Spleen (tissue), 11 donors: Measurements from ENCODE around the gene GPR148. TPM values are rescaled to one million over a fixed set of nuclear protein-coding genes. Genes with fewer than 3 reads are reported as not detected.

ENCODE experiments used
- DNase-seq: peaks from one replicate; pipeline ENCODE4 v3.0.0-alpha.2; 2020
- H3K27ac ChIP-seq, 8 donors: fragments of 200-600 bp; sonication (generic) in 7 of 8; 1 replicate in 4 of 8; 2 replicates in 4 of 8; pipeline versions ENCODE4 v1.5.0 to v1.8.0; 2016 to 2021; ENCODE audit warnings: inconsistent platforms in 4 of 8, mild to moderate bottlenecking in 4 of 8, moderate library complexity in 1 of 8
- H3K27me3 ChIP-seq, 7 donors: fragments of 200-600 bp; sonication (generic) in 6 of 7; replicated peaks in 1 of 7; 1 replicate in 4 of 7; 2 replicates in 3 of 7; pipeline versions ENCODE4 v1.5.0 to v1.8.0; 2016 to 2021; ENCODE audit warnings: inconsistent platforms in 3 of 7, mild to moderate bottlenecking in 1 of 7
- H3K36me3 ChIP-seq, 6 donors: fragments of 200-600 bp; sonication (generic) in 5 of 6; 1 replicate in 4 of 6; 2 replicates in 2 of 6; pipeline versions ENCODE4 v1.5.0 to v1.8.0; 2016 to 2021; ENCODE audit warnings: inconsistent platforms in 2 of 6
- H3K4me1 ChIP-seq, 6 donors: fragments of 200-600 bp; sonication (generic) in 5 of 6; 1 replicate in 3 of 6; 2 replicates in 3 of 6; pipeline versions ENCODE4 v1.5.0 to v1.8.0; 2016 to 2021; ENCODE audit warnings: inconsistent platforms in 3 of 6
- H3K4me3 ChIP-seq, 8 donors: fragments of 200-600 bp; sonication (generic) in 7 of 8; 1 replicate in 4 of 8; 2 replicates in 4 of 8; pipeline versions ENCODE4 v1.5.0 to v1.8.0; 2016 to 2021; ENCODE audit warnings: inconsistent platforms in 4 of 8, mild to moderate bottlenecking in 4 of 8, moderate library complexity in 2 of 8
- H3K9me3 ChIP-seq, 8 donors: fragments of 200-600 bp; sonication (generic) in 7 of 8; 1 replicate in 4 of 8; 2 replicates in 4 of 8; pipeline versions ENCODE4 v1.5.0 to v1.8.0; 2016 to 2021; ENCODE audit warnings: inconsistent platforms in 4 of 8
- POLR2A ChIP-seq, 3 donors: fragments of 450-650 bp; IDR thresholded peaks; one replicate each; pipeline ENCODE4 v1.5.1; 2017; ENCODE audit warnings: antibody characterized with exemption in 3 of 3, mild to moderate bottlenecking in 1 of 3
- POLR2AphosphoS5 ChIP-seq, 3 donors: sonication (generic); formaldehyde crosslinking; IDR thresholded peaks; one replicate each; pipeline ENCODE4 v1.5.1; 2017; ENCODE audit warnings: antibody characterized with exemption in 3 of 3
- WGBS, 5 donors: extraction: QIAGEN DNeasy Blood & Tissue Kit in 3 of 5; methylation state at CpG; one replicate each; pipeline versions ENCODE4 v1.1.5 to v1.1.7; 2013 to 2018; 5-methylcytosine and 5-hydroxymethylcytosine counted together
- intact Hi-C: fragments of 100-400 bp; cut with DNase I; formaldehyde crosslinking; loops from one replicate; pipeline ENCODE4 v1.15.0; 2023; ENCODE audit warnings: low total_unique reads
- polyA plus RNA-seq, 3 donors: library from polyadenylated mRNA; stranded (reverse); fragments of 200-250 nt; gene quantifications; one replicate each; pipeline ENCODE4 v1.2.1, GENCODE V29; 2013
- total RNA-seq, 7 donors: library from RNA; depleted of rRNA in 3 of 7; stranded (reverse); fragments of >200 nt in 3 of 7; fragmentation: NEBNext Ultra II Directional in 4 of 7; extraction: Animal tissue kit (Norgen Biotek cat#: 25700) in 4 of 7; gene quantifications; one replicate each; pipeline versions ENCODE4 v1.1.0 to v1.2.1, GENCODE V29; 2016 to 2021
- TF ChIP-seq, protein P1 (sequence below), 11 experiments: fragments of 200-600 bp in 7 of 11; fragments of 450-650 bp in 4 of 11; sonication (generic) in 4 of 11; IDR thresholded peaks in 8 of 11; conservative IDR thresholded peaks in 3 of 11; 1 replicate in 7 of 11; 2 replicates in 4 of 11; pipeline versions ENCODE4 v1.4.0 to v1.8.0; 2016 to 2021; ENCODE audit warnings: antibody characterized with exemption in 11 of 11, inconsistent platforms in 4 of 11, mild to moderate bottlenecking in 1 of 11
- donor health status: healthy with polysubstance abuse.
- donor health status: DM: no; HTN: no; CAD: no; lungs with moderate emphysema.
- donor health status: DM: no; HTN: no; CAD: no.
- donor health status: Bipolar disorder and iron deficiency.
- donor health status: healthy.
- donor health status: DM: no; HTN: no; CAD: no.
- donor health status: DM: yes; HTN: yes; CAD: no.

Gene GPR148
- total and polyA plus RNA-seq, 10 donors = not detected

GRCh38 chr2:130769343-130769907 lies 40.6 kb downstream of the GPR148 start:
- Histone ChIP-seq H3K4me3 (no peak overlapping the region), H3K27ac (no peak overlapping the region), H3K9me3 (peaks cover 0 to 10% (median 0%) of the 10 kb centered on the region in 8 donors), H3K36me3 (no peaks in the 10 kb centered on the region), H3K27me3 (peaks cover 0 to 23% (median 4%) of the 10 kb centered on the region in 7 donors), H3K4me1 (no peaks in the 10 kb centered on the region)
- DNase-seq = peak; percentile 19
- TF ChIP-seq, protein P1, sequence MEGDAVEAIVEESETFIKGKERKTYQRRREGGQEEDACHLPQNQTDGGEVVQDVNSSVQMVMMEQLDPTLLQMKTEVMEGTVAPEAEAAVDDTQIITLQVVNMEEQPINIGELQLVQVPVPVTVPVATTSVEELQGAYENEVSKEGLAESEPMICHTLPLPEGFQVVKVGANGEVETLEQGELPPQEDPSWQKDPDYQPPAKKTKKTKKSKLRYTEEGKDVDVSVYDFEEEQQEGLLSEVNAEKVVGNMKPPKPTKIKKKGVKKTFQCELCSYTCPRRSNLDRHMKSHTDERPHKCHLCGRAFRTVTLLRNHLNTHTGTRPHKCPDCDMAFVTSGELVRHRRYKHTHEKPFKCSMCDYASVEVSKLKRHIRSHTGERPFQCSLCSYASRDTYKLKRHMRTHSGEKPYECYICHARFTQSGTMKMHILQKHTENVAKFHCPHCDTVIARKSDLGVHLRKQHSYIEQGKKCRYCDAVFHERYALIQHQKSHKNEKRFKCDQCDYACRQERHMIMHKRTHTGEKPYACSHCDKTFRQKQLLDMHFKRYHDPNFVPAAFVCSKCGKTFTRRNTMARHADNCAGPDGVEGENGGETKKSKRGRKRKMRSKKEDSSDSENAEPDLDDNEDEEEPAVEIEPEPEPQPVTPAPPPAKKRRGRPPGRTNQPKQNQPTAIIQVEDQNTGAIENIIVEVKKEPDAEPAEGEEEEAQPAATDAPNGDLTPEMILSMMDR (IDR thresholded peaks at IDR 0.05 in 8 of 11, conservative IDR thresholded peaks at IDR 0.05 in 3 of 11) = no peak
- no peak for TF ChIP-seq POLR2A (IDR thresholded peaks at IDR 0.05)
- no peak for TF ChIP-seq POLR2AphosphoS5 (IDR thresholded peaks at IDR 0.05)
- WGBS, 5 donors = 74 to 85% (median 75%) methylated on average over 7 of the region's 7 CpGs
- intact Hi-C loops = no loop called here

DNA sequence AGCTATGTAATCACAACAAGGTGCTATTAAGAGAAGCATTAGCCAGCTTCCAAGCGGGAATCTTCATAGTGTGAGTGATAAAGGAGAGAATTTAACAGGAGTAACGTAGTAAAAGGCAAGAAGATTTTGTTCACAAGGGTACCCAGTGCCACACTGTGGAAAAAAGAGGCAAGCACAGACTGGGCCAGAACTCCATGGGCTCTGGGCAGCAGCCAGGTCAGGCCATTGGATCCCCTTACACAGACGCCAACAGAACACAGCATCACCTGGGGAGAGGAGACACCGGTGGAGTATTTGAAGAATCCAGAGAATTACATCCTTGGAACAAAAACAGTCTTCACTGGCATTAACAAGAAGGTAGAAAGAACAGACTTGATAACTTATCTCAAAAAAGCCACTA lies 47.7 kb downstream of the GPR148 start:
- no peak for DNase-seq
- Histone ChIP-seq H3K27ac (no peak overlapping the region), H3K27me3 (peaks cover 0 to 18% (median 0%) of the 10 kb centered on the region in 7 donors), H3K4me3 (no peak overlapping the region), H3K4me1 (no peaks in the 10 kb centered on the region), H3K36me3 (no peaks in the 10 kb centered on the region), H3K9me3 (peaks cover 0 to 10% (median 0%) of the 10 kb centered on the region in 8 donors)
- intact Hi-C loops = no loop called here
- 48 to 54% (median 53%) methylated on average over 4 of the region's 4 CpGs for WGBS, 5 donors
- TF ChIP-seq POLR2AphosphoS5 (IDR thresholded peaks at IDR 0.05) (no peak), POLR2A (IDR thresholded peaks at IDR 0.05) (no peak)
- TF ChIP-seq, protein P1 (IDR thresholded peaks at IDR 0.05 in 8 of 11, conservative IDR thresholded peaks at IDR 0.05 in 3 of 11) = no peak

DNA sequence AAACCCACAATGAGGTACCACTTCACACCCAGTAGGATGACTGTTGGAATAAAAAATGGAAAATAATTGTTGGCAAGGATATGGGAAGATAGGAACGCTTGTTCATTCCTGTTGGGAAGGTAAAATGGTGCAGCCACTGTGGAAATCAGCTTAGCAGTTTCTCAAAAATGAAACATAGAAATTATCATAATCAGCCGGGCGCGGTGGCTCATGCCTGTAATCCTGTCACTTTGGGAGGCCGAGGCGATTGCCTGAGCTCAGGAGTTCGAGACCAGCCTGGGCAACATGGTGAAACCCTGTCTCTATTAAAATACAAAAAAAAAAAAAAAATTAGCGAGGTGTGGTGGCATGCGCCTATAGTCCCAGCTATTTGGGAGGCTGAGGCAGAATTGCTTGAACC lies 49.9 kb downstream of the GPR148 start:
- Histone ChIP-seq H3K4me3 (no peak overlapping the region), H3K27me3 (peaks cover 0 to 18% (median 0%) of the 10 kb centered on the region in 7 donors), H3K9me3 (peaks cover 0 to 7% (median 0%) of the 10 kb centered on the region in 8 donors), H3K27ac (no peak overlapping the region), H3K4me1 (no peaks in the 10 kb centered on the region), H3K36me3 (no peaks in the 10 kb centered on the region)
- WGBS, 5 donors = 75 to 95% (median 89%) methylated on average over 9 of the region's 9 CpGs
- TF ChIP-seq POLR2AphosphoS5 (IDR thresholded peaks at IDR 0.05) (no peak), POLR2A (IDR thresholded peaks at IDR 0.05) (no peak)
- TF ChIP-seq, protein P1 (IDR thresholded peaks at IDR 0.05 in 8 of 11, conservative IDR thresholded peaks at IDR 0.05 in 3 of 11) = no peak
- intact Hi-C loops = no loop called here
- DNase-seq = no peak

Other genes with a start within 250 kb of the GPR148 start
- not detected for gene POTEI, start 219.7 kb upstream of the GPR148 start, total RNA-seq
- gene POTEI, start 219.7 kb upstream of the GPR148 start, polyA plus RNA-seq = not detected
- gene CFC1B, start 207.8 kb upstream of the GPR148 start, total RNA-seq = not detected
- gene CFC1B, start 207.8 kb upstream of the GPR148 start, polyA plus RNA-seq = not detected
- gene CFC1, start 129.5 kb upstream of the GPR148 start, total RNA-seq = not detected
- gene CFC1, start 129.5 kb upstream of the GPR148 start, polyA plus RNA-seq = under 1 TPM in 1 of 3 donors, not detected in 2; 0.11 TPM
- not detected for gene POTEJ, start 117.6 kb upstream of the GPR148 start, total RNA-seq
- not detected for gene POTEJ, start 117.6 kb upstream of the GPR148 start, polyA plus RNA-seq
- gene AMER3, start 26.5 kb downstream of the GPR148 start, total RNA-seq = not detected
- not detected for gene AMER3, start 26.5 kb downstream of the GPR148 start, polyA plus RNA-seq
- under 1 TPM in 5 of 7 donors, not detected in 2; 0.30 to 0.88 (median 0.43) TPM for gene ARHGEF4, start 107.8 kb downstream of the GPR148 start, total RNA-seq
- gene ARHGEF4, start 107.8 kb downstream of the GPR148 start, polyA plus RNA-seq = under 1 TPM; 0.19 to 0.52 (median 0.50) TPM